Globus pallidus (tissue), 1 donor: ENCODE data around the gene NXT1.
"Not testable (repeated sequence)": the region's sequence is repeated elsewhere in the genome, so short reads cannot be mapped to it uniquely, and the experiment has no call there.

Experiments
- DNase-seq: peaks from one replicate; pipeline ENCODE4 v3.0.0-alpha.2; 2015; ENCODE audit warnings: low spot score

The NXT1 gene

GRCh38 chr20:23350196-23350903, at the start of gene NXT1:
Gene NXT1, plus strand, starts transcription at chr20:23350791. Its CDS starts 3,251 bp downstream, at chr20:23354042.
- DNase-seq = peak; percentile 98

- no peak for DNase-seq
Observed at GRCh38 chr20:23301436-23302050, 49.0 kb upstream of the NXT1 start.

- DNase-seq = no peak
Observed at GRCh38 chr20:23302386-23302785, 48.2 kb upstream of the NXT1 start.

GRCh38 chr20:23302801-23303200, 47.8 kb upstream of the NXT1 start:
- DNase-seq = no peak

- DNase-seq = no peak
Observed at GRCh38 chr20:23303325-23304102, 47.1 kb upstream of the NXT1 start.

- no peak for DNase-seq
Observed at GRCh38 chr20:23304616-23305015, 46.0 kb upstream of the NXT1 start.

- no peak for DNase-seq
Observed at GRCh38 chr20:23305098-23305497, 45.5 kb upstream of the NXT1 start.

GRCh38 chr20:23307393-23307792, 43.2 kb upstream of the NXT1 start:
- DNase-seq = not testable (repeated sequence)

- DNase-seq = no peak
Observed at GRCh38 chr20:23308024-23308423, 42.6 kb upstream of the NXT1 start.

GRCh38 chr20:23308908-23309307, 41.7 kb upstream of the NXT1 start:
- DNase-seq = no peak

GRCh38 chr20:23309781-23310180, 40.8 kb upstream of the NXT1 start:
- DNase-seq = no peak

GRCh38 chr20:23311947-23312506, 38.6 kb upstream of the NXT1 start:
- no peak for DNase-seq

GRCh38 chr20:23313271-23313670, 37.3 kb upstream of the NXT1 start:
- DNase-seq = no peak

- DNase-seq = no peak
Observed at GRCh38 chr20:23314699-23315098, 35.9 kb upstream of the NXT1 start.

GRCh38 chr20:23315099-23315498, 35.5 kb upstream of the NXT1 start:
- no peak for DNase-seq

GRCh38 chr20:23316626-23317025, 34.0 kb upstream of the NXT1 start:
- DNase-seq = no peak

- DNase-seq = no peak
Observed at GRCh38 chr20:23317081-23317480, 33.5 kb upstream of the NXT1 start.

GRCh38 chr20:23318347-23318746, 32.2 kb upstream of the NXT1 start:
- no peak for DNase-seq

- no peak for DNase-seq
Observed at GRCh38 chr20:23320317-23320716, 30.3 kb upstream of the NXT1 start.

GRCh38 chr20:23325107-23325506, 25.5 kb upstream of the NXT1 start:
- DNase-seq = no peak

GRCh38 chr20:23326774-23327173, 23.8 kb upstream of the NXT1 start:
- DNase-seq = no peak

- DNase-seq = no peak
Observed at GRCh38 chr20:23327617-23328333, 22.8 kb upstream of the NXT1 start.
